ENCODE measurements around the gene PCBP3.

PCBP3 gene

DNA sequence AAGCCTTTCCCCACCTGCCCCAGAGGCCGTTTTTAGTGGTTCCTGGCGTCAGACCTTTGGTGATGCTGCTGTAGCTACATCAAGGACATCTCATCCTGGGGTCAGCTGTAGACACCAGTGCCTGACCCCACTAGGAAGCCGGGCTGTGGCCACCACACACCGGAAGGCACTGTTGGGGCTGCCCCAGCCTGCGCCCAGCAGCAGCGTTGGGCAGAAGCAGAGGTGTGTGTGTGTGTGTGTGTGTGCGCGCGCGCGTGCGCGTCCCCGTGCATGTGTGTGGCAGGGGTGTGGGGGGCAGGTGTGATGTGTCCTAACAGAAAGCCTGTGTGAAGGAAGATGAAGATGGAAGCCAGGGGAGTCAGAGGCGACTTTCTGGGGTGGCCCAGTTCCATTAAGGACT lies 276.1 kb downstream of the PCBP3 start:
- no peak for DNase-seq

DNA sequence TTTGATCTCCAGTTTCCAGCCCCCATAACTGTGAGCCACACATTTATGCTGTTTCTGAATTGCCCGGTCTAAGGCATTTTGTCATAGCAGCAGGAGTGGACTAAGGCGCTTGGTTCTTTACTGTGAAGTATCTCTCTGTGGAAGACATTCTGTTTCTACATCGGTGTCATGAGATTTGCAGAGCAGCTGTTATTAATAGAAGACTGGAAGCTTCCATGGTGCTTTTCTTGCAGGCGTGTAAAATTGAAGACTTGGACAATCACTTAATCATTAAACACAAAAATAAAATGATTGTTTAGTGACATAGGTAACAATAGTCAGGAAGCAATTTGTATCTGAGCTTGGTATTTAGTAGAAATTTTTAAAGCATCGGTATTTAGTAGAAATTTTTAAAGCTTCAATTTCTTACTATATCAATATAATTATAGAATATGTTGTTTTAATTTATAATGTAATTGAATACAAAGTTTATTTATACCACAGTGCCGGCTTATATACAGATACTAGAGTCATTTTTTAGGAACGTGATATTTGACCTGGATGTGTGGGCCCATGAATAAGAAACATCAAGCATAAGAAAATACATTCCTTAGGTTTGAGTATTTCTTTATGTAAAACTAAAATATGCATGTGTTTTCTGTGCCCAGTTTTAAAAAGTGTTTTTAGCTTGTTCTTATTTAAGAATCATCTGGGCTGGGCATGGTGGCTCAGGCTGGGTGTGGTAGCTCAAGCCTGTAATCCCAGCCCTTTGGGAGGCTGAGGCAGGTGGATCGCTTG lies 277.5 kb downstream of the PCBP3 start:
- DNase-seq: no peak

DNA sequence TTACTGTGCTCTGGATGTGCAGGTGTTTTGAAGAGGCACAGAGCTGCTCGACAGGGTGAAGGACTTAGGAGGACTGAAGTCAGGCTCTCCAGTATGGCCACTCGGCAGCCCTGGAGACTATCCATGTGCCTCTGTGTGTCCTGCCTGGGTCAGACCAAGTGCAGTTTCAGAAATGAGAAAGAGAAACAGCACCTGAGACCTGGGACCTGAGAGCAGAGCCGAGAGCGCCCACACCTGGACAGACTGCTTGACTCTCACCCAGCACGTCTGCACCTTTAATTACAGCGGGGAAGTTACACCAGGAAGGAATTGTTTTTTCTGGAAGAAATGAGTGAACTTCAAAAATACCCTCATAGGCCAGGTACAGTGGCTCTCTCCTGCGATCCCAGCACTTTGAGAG lies 278.4 kb downstream of the PCBP3 start:
- DNase-seq: no peak

DNA sequence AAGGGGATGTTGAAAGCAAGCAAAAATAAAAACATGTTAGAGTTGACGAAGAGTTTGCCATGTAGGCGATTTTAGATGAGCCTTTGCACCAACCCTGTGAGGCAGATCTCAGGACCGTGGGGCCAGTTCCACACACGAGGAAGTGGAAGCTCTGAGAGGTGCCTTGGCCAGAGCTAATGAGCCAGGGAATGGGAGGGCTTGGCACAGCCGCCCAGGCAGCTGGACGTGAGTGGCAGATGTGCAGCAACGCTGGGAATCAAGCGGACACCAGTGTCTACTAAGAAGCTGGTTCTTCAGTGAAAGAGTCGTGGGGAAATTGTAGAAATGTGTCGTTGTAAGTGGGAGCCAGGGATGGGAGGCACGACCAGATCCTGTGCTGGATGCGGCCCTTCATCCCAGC lies 279.1 kb downstream of the PCBP3 start:
- DNase-seq: no peak

DNA sequence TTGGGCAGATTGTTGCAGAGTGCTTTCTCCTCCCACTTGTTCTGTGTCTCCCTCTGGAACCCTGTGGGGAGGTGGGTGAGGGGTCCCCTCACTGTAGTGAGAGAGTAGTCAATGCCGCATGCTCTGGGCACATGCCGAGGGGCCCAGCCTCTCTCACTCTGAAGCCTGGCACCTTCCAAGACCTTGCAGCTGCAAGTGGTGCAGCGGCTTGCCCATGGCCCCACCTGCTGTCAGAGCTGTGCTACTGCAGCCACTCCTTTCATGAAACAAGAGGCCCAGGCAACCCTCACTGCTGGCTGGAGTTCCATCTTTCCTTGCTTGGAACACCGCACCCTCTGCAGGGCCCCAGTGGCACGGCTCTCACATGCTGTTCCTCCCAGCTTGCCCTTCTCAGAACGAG lies 279.6 kb downstream of the PCBP3 start:
- DNase-seq: no peak

DNA sequence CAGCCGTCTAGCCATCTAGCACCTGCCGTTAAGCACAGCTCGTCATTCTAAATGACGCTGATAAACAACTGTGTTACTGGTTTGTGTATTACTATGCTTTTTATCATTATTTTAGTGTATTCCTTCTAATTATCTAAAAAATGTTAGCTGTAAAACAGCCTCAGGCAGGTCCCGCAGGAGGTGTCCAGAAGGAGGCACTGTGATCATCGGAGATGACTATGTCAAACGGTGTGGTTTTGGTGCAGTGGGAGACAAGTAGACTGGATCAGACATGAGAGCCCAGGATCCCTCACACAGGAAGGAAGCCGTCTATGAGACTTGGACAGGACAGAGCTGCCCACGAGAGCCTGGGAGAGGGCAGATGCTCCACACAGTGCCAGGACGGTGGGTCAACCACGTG lies 282.8 kb downstream of the PCBP3 start:
- DNase-seq: no peak

DNA sequence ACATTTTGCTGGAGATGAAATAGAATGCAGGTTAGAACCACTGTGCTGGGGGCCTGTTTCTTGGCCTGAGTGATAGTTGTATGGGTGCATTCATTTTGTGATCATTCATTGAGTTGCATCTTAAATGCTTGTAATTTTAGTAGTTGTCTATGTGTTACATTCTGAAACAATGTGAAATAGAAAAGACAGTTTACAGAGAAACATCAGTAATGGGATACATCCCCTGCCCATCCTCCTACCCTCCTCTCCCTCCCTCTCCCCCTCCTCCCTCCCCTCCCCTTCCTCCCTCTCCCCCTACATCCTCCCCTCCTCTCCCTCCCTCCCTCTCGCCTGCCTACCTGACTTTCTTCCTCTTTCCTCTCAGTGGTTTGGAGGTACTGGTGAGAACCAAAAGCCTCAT lies 283.5 kb downstream of the PCBP3 start:
- no peak for DNase-seq

DNA sequence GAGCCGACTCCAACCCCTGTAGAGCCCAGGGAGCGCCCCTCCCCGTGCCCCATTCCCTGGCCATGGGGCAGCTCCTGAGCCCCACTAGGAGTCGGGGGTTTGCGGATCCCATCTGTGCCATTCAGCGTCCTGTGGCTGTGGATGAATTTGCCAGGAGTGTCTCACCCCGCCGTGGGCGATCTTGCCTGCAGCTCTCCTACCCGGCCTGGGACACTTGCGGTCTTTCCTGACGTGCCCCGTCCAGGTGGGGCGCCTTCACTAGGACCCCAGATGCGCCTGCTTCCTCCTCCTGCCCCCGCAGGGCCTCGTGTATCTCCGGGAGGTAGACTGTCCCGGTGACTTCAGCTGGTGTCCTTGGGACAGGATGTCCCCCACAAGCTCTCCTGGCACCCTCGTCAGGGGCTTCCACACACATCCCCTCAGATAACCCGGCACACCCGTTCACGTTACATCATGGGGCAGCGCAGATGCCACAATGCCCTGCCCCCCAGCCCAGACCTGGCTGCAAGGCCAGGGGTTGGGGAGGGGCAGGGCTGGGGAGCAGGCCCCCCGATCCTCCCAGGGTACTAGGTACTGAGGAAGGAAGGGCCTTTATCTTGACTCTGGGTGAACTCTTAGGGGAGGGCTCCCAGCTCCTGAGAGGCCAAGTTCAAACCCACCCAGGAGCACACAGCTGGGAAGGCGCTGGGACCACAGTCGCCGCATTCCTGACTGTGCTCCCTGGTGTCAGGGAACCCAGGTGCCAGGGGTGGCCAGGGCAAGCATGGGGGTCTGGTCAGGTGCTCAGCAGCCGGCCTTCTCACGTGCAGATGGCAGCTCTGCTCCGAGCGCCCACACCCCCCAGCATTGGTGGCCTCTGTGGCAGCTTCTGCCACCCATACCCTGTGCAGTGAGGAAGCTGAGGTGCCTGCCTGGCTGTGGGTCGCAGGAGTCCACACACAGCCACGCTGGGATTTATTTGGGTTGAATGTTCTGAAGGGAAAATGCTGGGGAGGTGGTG lies 284.6 kb downstream of the PCBP3 start:
- no peak for DNase-seq

DNA sequence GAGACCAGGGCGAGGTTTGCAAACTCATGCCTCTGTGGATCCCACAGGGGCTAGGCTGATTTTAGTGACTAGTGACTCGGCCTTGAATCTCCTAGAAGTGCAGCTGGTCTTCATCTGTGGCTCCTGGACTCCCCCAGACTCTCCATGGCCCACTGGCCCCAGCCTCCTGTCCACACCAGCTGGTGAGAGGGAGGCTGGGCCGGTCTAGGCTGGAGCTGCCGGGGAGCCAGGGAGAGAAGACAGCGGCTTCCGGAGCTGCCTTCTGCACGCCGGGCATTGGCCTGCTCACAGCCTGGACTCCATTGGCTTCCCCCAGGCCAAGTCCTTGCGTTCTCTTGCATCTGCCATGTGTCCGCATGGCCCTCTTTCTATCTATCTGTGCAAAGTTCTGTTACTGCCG lies 285.9 kb downstream of the PCBP3 start:
- no peak for DNase-seq

DNA sequence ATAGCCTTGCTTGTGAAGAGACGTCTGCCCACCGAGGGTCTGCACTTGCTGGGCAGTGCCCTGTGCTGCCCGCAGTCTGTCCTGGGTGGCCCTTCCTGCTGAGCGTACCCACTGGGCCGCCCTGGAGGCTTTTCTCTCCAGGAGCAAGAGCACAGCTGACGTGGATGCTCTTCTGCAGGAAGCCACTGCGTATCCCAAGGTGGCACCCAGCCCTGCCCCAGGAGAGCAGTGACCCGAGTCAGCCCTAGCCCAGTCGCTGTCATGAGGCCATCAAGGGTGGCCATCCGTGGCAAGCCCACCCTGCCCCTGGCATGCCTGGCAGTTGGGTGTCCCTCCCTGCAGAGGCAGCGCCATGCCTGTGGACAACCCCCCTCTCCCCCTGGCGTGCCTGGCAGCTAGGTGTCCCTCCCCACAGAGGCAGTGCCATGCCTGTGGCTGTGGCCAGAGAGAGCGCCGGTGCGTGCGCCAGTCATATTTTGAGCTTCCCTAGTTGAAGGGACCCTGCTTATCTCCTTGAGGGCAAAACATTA lies 286.8 kb downstream of the PCBP3 start:
- DNase-seq: no peak

DNA sequence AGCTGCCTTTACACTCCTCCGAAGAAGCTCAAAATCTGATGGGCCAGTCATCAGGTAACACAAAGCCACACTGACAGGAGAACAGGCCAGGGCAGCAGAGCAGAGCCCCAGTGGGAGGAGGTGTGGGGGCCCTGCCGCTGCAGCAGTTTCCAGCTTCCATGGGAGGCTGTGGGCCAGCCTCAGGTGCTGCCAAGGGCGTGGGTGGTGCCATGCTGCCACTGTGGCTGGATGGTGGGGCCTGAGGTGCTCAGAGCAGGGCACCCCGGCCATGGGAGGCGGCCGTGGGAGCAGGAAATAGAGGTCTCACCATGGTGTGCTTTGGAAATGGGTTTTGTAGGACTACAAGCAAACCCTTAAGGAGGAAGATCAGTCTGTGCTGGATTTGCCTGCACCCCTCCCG lies 287.3 kb downstream of the PCBP3 start:
- DNase-seq: no peak

DNA sequence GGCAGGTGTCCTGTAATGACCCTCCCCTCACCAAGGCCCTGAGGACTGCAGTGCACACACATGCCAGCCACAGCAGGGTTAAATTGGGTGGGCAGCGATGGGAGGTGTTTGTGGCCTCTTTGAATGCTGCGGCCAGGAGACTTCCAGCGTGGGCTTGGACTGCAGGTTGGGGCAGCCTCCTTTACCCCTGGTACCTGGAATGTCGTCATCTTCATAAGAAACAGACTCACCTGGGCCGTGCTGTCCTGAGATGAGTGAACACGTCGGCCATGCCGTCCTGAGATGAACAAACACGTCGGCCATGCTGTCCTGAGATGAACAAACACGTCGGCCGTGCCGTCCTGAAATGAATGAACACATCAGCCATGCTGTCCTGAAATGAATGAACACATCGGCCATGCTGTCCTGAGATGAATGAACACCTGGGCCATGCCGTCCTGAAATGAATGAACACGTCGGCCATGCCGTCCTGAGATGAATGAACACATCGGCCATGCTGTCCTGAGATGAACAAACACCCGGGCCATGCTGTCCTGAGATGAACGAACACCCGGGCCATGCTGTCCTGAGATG lies 288.0 kb downstream of the PCBP3 start:
- no peak for DNase-seq

DNA sequence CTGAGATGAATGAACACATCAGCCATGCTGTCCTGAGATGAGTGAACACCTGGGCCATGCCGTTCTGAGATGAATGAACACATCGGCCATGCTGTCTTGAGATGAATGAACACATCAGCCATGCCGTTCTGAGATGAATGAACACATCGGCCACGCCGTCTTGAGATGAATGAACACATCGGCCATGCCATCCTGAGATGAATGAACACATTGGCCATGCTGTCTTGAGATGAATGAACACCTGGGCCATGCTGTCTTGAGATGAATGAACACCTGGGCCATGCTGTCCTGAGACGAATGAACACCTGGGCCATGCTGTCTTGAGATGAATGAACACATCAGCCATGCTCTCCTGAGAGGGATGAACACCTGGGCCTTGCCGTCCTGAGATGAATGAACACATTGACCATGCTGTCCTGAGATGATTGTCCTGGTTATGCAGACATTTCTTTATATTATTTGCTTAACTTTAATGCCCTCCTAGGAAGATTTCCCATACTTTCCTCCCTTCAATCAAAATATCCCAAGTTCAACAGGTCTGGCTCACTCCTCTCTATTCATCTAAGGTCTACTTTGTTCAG lies 289.5 kb downstream of the PCBP3 start:
- no peak for DNase-seq

DNA sequence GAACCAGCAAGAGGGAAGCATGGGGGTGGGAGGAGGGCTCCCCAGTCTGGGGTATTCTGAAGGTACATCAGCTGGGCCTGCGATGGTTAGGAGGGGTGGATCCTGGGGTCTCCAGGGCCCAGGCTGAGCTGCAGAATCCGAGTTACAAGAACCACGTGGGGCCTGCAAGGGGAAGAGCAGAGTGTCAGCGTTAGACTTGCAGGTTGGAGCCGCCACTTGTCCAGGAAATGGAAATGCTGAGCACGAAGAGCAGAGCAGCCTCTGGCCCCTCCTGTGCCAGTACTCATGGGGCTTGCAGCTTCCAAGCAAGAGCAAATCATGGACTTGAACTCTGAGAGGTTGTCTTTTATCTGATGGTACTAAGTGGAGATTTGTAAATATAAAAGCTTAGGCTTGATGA lies 290.6 kb downstream of the PCBP3 start:
- DNase-seq: no peak

DNA sequence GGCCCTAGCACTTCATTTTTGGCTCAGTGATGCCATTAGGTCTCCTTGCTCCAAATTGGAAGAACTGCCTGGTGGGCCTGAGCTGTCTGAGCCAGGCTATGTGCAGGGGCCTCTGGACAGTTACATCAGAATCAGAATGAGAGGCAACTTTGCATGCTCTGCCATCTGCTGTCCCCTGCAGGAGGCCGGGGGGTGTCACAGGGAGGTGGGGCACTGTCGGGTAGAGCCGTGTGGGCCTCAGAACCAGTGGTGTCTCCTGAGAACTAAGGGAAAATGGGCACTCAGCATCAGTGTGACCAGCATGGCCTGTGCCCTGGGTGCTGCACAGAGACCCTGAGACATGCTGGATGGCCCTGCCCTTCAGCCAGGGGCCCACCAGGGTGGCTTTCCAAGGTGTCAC lies 291.0 kb downstream of the PCBP3 start:
- DNase-seq: no peak

DNA sequence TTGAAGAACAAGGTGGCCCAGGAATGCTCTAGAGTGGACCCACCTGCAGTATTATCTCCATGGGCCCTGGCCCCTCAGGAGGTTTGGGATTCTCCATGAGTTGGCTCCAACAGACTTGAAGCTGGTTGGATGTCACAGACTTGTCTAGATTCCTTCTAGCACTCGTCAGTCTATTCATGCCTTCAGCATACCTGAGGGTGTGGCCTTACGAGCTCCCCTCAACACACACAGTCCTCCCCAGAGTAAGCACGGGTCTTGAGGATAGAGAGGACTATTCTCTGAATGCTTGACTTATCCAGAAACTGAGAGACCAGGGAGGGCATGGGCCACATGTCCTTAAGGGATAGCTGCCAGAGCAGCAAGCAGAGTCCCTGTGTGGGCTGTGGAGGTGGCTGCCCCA lies 292.1 kb downstream of the PCBP3 start:
- DNase-seq: no peak

DNA sequence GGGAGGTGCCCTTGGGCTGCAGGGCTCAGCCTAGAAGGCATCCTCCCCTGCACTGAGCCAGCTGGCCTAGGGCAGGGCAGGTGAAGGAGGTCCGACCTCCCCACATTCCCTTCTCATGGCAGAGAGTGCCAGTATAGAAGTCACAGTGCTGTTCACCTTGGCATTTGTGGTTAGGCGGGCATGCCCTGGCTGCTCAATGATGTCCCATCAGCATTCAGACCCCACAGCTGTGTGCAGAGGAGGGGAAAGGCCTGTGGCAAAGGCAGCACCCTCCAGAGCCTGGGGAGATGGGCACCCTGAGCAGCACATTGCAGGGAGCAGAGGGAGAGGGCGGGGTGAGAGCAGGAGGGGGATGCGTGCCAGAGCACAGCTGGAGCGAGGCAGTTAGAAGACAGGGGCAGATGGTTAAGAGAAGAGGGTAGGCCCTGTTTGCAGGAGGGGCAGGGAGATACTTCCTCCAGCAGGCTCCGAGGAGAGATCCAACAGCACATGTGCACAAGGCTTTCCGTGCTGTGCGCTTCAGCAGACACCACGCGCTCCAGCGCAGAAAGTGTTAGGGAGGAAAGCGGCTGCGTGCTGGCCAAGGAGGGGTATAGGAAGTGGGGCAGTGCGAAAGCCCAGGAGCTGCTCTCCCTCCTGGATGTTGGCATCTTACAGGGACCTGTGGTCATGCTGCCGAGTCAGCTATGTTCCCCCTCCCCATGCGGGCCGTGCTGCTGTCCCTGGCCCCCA lies 294.4 kb downstream of the PCBP3 start:
- DNase-seq: no peak

DNA sequence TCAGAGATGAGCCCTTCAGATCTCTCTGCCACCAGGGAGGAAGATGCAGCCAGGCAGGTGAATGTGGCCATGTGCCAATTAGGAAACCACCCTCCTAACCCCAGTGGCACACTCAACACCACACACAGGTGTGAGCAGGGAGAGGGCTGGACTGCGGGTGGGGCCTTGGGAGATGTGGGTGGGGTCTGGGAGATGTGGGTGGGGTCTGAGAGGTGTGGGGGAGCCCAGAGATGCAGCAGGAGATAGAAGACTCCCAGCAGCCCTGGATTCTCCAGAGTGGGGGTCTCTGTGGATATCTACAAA lies 294.9 kb downstream of the PCBP3 start:
- no peak for DNase-seq

DNA sequence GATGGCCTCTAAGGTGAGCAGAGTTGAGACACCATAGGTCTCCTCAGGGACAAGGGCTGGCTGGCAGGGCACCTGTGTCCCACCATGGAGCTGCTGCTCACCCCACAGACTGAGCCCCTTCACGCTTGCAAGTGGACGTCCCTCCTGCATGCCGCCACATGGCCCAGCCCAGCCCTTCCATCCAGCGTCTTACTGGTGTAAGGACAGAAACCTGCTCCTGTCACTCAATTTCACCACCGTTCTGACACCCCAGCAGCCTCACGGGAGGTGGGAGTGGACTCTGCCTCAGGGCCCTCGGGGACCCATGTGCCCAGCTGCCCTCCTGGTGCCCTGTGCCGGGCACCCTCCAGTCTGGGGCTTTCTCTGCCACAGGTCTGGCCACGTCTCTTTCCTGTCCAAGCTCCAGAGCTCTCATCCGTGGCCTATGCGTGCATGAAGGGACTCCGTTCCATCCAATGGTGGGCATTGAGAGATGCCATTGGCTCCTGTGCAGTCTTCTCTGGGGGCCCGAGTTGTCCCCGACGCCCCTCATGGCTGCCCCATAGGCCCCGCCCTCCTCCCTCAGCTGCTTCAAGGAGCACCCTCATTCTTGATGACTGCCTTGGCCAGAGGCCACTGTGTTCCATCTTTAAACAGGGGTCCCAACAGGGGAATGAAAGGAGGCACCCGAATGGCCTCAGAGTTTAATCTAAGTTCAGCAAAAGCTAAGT lies 295.4 kb downstream of the PCBP3 start:
- no peak for DNase-seq

DNA sequence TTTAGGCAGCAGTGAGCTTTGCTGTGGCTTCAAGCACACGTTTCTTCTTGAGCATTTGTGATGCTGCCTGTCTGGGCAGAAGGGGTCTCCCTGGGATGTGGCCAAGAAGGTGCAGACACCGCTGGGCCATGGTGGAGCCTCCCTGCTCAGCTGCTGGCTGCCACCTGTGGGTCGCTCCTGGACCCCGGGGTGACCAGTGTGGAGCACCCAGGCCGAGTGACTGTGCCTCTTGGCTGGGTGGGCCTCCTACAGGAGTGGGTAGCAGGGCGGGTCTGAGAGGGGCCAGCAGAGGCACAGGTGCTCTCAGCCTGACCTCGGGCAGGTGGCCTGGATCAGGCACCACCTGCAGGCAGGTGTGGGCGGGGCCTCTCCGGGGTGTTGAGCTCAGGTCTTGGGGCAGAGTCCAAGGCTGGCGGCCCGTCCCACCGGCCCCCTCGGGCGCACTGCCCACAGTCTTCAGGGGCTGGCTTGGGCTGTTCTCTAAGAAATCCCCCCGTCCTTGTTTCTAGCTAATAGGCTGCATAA lies 296.1 kb downstream of the PCBP3 start:
- no peak for DNase-seq

DNA sequence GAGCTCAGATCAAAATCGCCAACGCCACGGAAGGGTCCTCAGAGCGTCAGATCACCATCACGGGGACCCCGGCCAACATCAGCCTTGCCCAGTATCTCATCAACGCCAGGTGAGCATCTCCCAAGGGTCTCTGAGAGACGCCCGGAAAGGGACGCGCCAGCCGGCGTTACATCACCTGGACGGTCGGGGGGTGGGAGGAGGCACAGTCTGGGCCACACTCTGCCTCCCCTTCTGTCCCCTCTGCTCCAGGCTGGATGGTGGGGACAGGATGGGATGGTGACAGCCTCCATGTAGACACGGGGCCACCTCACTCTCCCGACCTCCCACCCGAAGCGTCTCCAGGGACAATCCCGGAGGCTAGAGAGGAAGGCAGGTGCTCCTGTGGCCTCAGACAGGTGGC lies 296.6 kb downstream of the PCBP3 start:
- no peak for DNase-seq
